A549 (cell line): ENCODE results near the gene MORC3.

Experiments
- CBX2 ChIP-seq: fragments of 200-600 bp; sonication (generic); IDR thresholded peaks from 2 replicates; pipeline ENCODE4 v1.6.1; 2016; ENCODE audit warnings: low read depth, mild to moderate bottlenecking, borderline replicate concordance
- ESRRA ChIP-seq: fragments of 150-350 bp; IDR thresholded peaks from 2 replicates; pipeline ENCODE4 v1.6.1; 2014; ENCODE audit warnings: mild to moderate bottlenecking, low read length, borderline replicate concordance
- JUNB ChIP-seq: fragments of >200 bp; sonication (Bioruptor Twin); formaldehyde crosslinking; IDR thresholded peaks from 2 replicates; pipeline ENCODE4 v1.6.1; 2016
- POLR2AphosphoS2 ChIP-seq: conservative IDR thresholded peaks from 2 replicates; pipeline ENCODE4 v1.6.1; 2012; ENCODE audit warnings: low read length, improper control_type of control experiment, inconsistent platforms
- RAD21 ChIP-seq, 2 experiments: fragments of >200 bp in 1 of 2; sonication (Bioruptor Twin) in 1 of 2; formaldehyde crosslinking in 1 of 2; IDR thresholded peaks in 1 of 2; conservative IDR thresholded peaks in 1 of 2; 2 replicates in 1 of 2; 3 replicates in 1 of 2; pipeline ENCODE4 v1.6.1; 2012 to 2018; ENCODE audit warnings: inconsistent platforms in 1 of 2
- TF ChIP-seq, protein P1 (sequence below): fragments of >200 bp; sonication (Bioruptor Twin); formaldehyde crosslinking; IDR thresholded peaks from 3 replicates; pipeline ENCODE4 v1.5.1; 2016

DNA sequence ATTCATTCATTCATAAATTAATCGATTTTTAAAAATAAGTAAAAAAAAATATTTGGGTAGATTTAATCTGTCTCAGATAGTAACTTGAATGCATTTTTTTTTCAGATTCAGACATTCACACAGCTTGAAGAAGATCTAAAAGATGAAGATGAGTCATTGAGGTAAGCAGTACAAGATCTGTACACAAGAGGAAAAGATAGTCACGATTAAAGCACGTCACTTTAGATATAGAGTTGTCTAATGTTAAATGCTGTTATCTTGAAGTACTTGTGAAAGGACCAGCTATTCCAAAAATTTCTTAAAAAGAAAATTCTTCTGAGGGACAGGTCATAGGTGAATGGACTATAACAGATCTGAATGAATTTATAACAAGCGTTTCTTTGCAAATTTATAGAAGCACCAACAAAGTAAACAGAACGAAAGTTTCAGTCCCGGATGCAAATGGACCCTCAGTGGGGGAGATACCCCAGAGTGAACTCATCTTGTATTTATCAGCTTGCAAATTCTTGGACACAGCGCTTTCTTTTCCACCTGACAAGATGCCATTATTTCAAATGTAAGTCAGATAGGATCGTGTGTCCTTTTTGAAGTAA is 31.2 kb upstream of the MORC3 start:
- TF ChIP-seq, protein P1, sequence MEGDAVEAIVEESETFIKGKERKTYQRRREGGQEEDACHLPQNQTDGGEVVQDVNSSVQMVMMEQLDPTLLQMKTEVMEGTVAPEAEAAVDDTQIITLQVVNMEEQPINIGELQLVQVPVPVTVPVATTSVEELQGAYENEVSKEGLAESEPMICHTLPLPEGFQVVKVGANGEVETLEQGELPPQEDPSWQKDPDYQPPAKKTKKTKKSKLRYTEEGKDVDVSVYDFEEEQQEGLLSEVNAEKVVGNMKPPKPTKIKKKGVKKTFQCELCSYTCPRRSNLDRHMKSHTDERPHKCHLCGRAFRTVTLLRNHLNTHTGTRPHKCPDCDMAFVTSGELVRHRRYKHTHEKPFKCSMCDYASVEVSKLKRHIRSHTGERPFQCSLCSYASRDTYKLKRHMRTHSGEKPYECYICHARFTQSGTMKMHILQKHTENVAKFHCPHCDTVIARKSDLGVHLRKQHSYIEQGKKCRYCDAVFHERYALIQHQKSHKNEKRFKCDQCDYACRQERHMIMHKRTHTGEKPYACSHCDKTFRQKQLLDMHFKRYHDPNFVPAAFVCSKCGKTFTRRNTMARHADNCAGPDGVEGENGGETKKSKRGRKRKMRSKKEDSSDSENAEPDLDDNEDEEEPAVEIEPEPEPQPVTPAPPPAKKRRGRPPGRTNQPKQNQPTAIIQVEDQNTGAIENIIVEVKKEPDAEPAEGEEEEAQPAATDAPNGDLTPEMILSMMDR, result no peak
- no peak for TF ChIP-seq ESRRA
- no peak for TF ChIP-seq JUNB
- no peak for TF ChIP-seq RAD21 (conservative IDR thresholded peaks at IDR 0.05 in 1 of 2, IDR thresholded peaks at IDR 0.05 in 1 of 2)
- TF ChIP-seq CBX2, result no peak
- TF ChIP-seq POLR2AphosphoS2, result no peak
